Mammary epithelial cell (primary cell): ENCODE results near the gene BTBD16.

Experiments used
- EZH2 ChIP-seq: IDR thresholded peaks from 2 replicates; pipeline ENCODE4 v1.6.1; 2012; ENCODE audit warnings: low read length, inconsistent platforms, borderline replicate concordance
- TF ChIP-seq, protein P1 (sequence below), 2 donors: IDR thresholded peaks in 1 of 2; conservative IDR thresholded peaks in 1 of 2; 2 replicates each; pipeline ENCODE4 v1.5.1; 2011 to 2012; ENCODE audit warnings: inconsistent platforms in 2 of 2, low read length in 2 of 2, mild to moderate bottlenecking in 2 of 2, control low read depth in 1 of 2, low read depth in 1 of 2; ENCODE audit not compliant: insufficient read depth in 1 of 2; ENCODE audit errors: extremely low read depth in 1 of 2

DNA sequence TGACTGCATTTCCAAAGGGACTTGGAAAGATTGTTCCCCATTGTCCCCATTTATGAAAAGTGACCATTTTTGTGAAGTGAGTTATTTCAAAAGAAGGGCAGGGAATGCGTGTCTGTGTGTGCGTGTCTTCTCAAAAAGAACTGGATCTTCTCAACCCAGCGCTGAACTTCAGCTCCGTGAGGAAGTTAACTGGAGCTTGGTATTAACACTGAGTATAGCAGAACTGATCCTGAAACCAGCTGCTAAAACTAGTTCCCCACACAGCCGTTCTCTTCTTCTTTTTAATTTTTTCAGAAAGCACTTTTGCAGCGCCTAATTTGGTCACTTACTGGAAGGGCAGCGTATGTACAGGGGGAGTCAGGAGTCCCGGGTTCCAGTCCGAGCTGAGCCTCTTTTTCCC lies 57.6 kb downstream of the BTBD16 start:
- TF ChIP-seq, protein P1, sequence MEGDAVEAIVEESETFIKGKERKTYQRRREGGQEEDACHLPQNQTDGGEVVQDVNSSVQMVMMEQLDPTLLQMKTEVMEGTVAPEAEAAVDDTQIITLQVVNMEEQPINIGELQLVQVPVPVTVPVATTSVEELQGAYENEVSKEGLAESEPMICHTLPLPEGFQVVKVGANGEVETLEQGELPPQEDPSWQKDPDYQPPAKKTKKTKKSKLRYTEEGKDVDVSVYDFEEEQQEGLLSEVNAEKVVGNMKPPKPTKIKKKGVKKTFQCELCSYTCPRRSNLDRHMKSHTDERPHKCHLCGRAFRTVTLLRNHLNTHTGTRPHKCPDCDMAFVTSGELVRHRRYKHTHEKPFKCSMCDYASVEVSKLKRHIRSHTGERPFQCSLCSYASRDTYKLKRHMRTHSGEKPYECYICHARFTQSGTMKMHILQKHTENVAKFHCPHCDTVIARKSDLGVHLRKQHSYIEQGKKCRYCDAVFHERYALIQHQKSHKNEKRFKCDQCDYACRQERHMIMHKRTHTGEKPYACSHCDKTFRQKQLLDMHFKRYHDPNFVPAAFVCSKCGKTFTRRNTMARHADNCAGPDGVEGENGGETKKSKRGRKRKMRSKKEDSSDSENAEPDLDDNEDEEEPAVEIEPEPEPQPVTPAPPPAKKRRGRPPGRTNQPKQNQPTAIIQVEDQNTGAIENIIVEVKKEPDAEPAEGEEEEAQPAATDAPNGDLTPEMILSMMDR (conservative IDR thresholded peaks at IDR 0.05 in 1 of 2, IDR thresholded peaks at IDR 0.05 in 1 of 2; ENCODE audit: extremely low read depth in 1 of 2, insufficient read depth in 1 of 2, low read depth in 1 of 2, low read length in 2 of 2) = no peak
- TF ChIP-seq EZH2 = no peak
